Ishikawa (cell line): ENCODE results near the gene COX5A.

ENCODE experiments used
- CEBPB ChIP-seq: IDR thresholded peaks from 2 replicates; pipeline ENCODE4 v1.6.1; 2012
- EP300 ChIP-seq: IDR thresholded peaks from 2 replicates; pipeline ENCODE4 v1.6.1; 2012; ENCODE audit warnings: borderline replicate concordance
- TAF1 ChIP-seq: IDR thresholded peaks from 2 replicates; pipeline ENCODE4 v1.6.1; 2012; ENCODE audit warnings: low read depth, mild to moderate bottlenecking
- YY1 ChIP-seq: IDR thresholded peaks from 2 replicates; pipeline ENCODE4 v1.6.1; 2012; ENCODE audit warnings: low read depth

DNA sequence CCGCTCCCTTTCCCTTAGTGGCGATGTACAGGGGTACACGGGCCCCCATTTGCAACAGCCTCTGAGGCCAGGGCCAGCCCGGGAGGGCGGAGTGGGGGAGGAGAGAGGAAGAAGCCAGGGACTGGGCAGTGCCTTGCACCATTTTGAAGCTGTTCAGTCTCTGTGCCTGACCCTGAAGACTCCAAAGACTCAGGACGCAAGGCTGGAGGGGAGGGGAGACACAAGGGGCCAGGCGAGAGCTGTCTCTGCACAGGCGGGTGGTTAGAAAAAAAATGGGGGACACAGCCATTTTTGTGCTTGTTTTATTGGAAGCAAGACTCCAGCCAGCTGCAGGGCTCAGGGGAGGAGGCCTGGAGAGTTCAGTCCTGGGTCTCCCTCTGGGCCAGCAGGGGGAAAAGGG is 17.1 kb upstream of the COX5A start:
- TF ChIP-seq YY1 (no peak), TAF1 (no peak), EP300 (no peak), CEBPB (no peak)
